ENCODE results near the gene ENTPD2.

GRCh38 chr9:137017071-137017470 is 36.8 kb downstream of the ENTPD2 start:
- TF ChIP-seq CTCF (IDR thresholded peaks at IDR 0.05) (no peak), POLR2A (IDR thresholded peaks at IDR 0.05) (no peak)
